IMR-90 (cell line): Measurements from ENCODE around the gene TTLL11. TPM values are rescaled to one million over a fixed set of nuclear protein-coding genes. Genes with fewer than 3 reads are reported as not detected.

Experiments
- ATAC-seq: fragments of 200-7000 bp; cut with Tn5 transposase; 2 replicates; pipeline ENCODE4 v1.9.1; 2020; ENCODE audit warnings: low read depth, mild to moderate bottlenecking, moderate library complexity
- BruUV-seq: library from RNA; stranded (reverse); fragments of 400-500 nt; replicated peaks from 2 replicates; lab custom pipeline; 2021; lab: Mats Ljungman, UMichigan
- CTCF ChIA-PET: fragments of 300-600 bp; formaldehyde crosslinking; extraction: SDS; loops from one replicate; lab custom pipeline; 2021; ENCODE audit warnings: antibody characterized with exemption; lab: Yijun Ruan, JAX
- POLR2A ChIA-PET: fragments of 300-600 bp; sonication (Branson Sonifier 250); formaldehyde crosslinking; loops from one replicate; lab custom pipeline; 2022; ENCODE audit warnings: antibody characterized with exemption; ENCODE audit not compliant: unreplicated experiment; lab: Charles Lee
- DNase-seq: peaks from one replicate; pipeline ENCODE4 v3.0.0; 2013
- H2AFZ ChIP-seq: replicated peaks from 2 replicates; pipeline ENCODE3; 2013; ENCODE audit warnings: low read length, mild to moderate bottlenecking; ENCODE audit not compliant: poor library complexity
- H2AK5ac ChIP-seq: 2 replicates; pipeline ENCODE4 v1.6.1; 2013; ENCODE audit warnings: low read depth, low read length, inconsistent platforms
- H2AK9ac ChIP-seq: replicated peaks from 2 replicates; pipeline ENCODE3; 2013; ENCODE audit warnings: mild to moderate bottlenecking, low read depth, low read length, moderate library complexity; ENCODE audit not compliant: poor library complexity
- H2BK120ac ChIP-seq: 2 replicates; pipeline ENCODE4 v1.6.1; 2013; ENCODE audit warnings: low read depth, low read length, inconsistent platforms
- H2BK15ac ChIP-seq: 3 replicates; pipeline ENCODE4 v1.6.1; 2013; ENCODE audit warnings: low read depth, low read length, inconsistent platforms
- H2BK20ac ChIP-seq: 2 replicates; pipeline ENCODE4 v1.6.1; 2013; ENCODE audit warnings: low read depth, mild to moderate bottlenecking, inconsistent platforms, low read length, moderate library complexity
- H2BK5ac ChIP-seq: 2 replicates; pipeline ENCODE4 v1.6.1; 2013; ENCODE audit warnings: mild to moderate bottlenecking, low read depth, low read length, inconsistent platforms; ENCODE audit not compliant: poor library complexity, severe bottlenecking
- H3K14ac ChIP-seq: replicated peaks from 2 replicates; pipeline ENCODE4 v1.6.1; 2013; ENCODE audit warnings: low read depth, low read length, inconsistent platforms
- H3K18ac ChIP-seq: 2 replicates; pipeline ENCODE4 v1.6.1; 2013; ENCODE audit warnings: low read depth, low read length, control low read depth
- H3K23ac ChIP-seq: 2 replicates; pipeline ENCODE4 v1.6.1; 2013; ENCODE audit warnings: low read depth, low read length, inconsistent platforms
- H3K27ac ChIP-seq: 2 replicates; pipeline ENCODE4 v1.5.1; 2013; ENCODE audit warnings: mild to moderate bottlenecking, control low read depth, low read length; ENCODE audit not compliant: insufficient read depth
- H3K27me3 ChIP-seq: 2 replicates; pipeline ENCODE4 v1.6.1; 2013; ENCODE audit warnings: low read length; ENCODE audit not compliant: control insufficient read depth, insufficient read depth
- H3K36me3 ChIP-seq: 2 replicates; pipeline ENCODE4 v1.6.1; 2013; ENCODE audit warnings: low read length, mixed read lengths; ENCODE audit not compliant: control insufficient read depth, insufficient read depth
- H3K4ac ChIP-seq: 2 replicates; pipeline ENCODE4 v1.6.1; 2013; ENCODE audit warnings: low read depth, low read length, inconsistent platforms
- H3K4me1 ChIP-seq: 2 replicates; pipeline ENCODE4 v1.6.1; 2013; ENCODE audit warnings: low read length, mixed read lengths; ENCODE audit not compliant: control insufficient read depth, insufficient read depth
- H3K4me2 ChIP-seq: 2 replicates; pipeline ENCODE4 v1.6.1; 2013; ENCODE audit warnings: low read depth, mild to moderate bottlenecking, control low read depth, low read length, moderate library complexity
- H3K4me3 ChIP-seq: 2 replicates; pipeline ENCODE4 v1.5.1; 2013; ENCODE audit warnings: low read depth, mild to moderate bottlenecking, control low read depth, low read length, moderate library complexity; ENCODE audit not compliant: insufficient read depth
- H3K56ac ChIP-seq: 2 replicates; pipeline ENCODE4 v1.6.1; 2013; ENCODE audit warnings: low read length, inconsistent platforms; ENCODE audit not compliant: insufficient read depth; ENCODE audit errors: extremely low read depth
- H3K79me1 ChIP-seq, 2 experiments: 2 replicates each; pipeline ENCODE4 v1.6.1; 2013; ENCODE audit warnings: low read length in 2 of 2, inconsistent platforms in 1 of 2, low read depth in 1 of 2
- H3K9ac ChIP-seq: 2 replicates; pipeline ENCODE4 v1.6.1; 2013; ENCODE audit warnings: low read depth, low read length, control low read depth
- H3K9me1 ChIP-seq: 2 replicates; pipeline ENCODE4 v1.6.1; 2013; ENCODE audit warnings: low read length, inconsistent platforms; ENCODE audit not compliant: insufficient read depth
- H3K9me3 ChIP-seq: 2 replicates; pipeline ENCODE4 v1.6.1; 2013; ENCODE audit warnings: low read length; ENCODE audit not compliant: control insufficient read depth, insufficient read depth
- H4K20me1 ChIP-seq: 2 replicates; pipeline ENCODE4 v1.6.1; 2013; ENCODE audit warnings: low read length, inconsistent platforms; ENCODE audit not compliant: insufficient read depth
- H4K5ac ChIP-seq: 2 replicates; pipeline ENCODE4 v1.6.1; 2013; ENCODE audit warnings: mild to moderate bottlenecking, low read depth, low read length, control low read depth
- H4K8ac ChIP-seq, 2 experiments: 2 replicates each; pipeline ENCODE4 v1.6.1; 2013; ENCODE audit warnings: low read depth in 2 of 2, low read length in 2 of 2, control low read depth in 1 of 2, inconsistent platforms in 1 of 2
- H4K91ac ChIP-seq: 2 replicates; pipeline ENCODE4 v1.6.1; 2013; ENCODE audit warnings: low read depth, low read length, inconsistent platforms; ENCODE audit not compliant: insufficient read depth
- MAZ ChIP-seq: IDR thresholded peaks from 2 replicates; pipeline ENCODE4 v1.6.1; 2012; ENCODE audit warnings: low read depth, mild to moderate bottlenecking, low read length, improper control_type of control experiment, moderate library complexity, borderline replicate concordance
- RCOR1 ChIP-seq: IDR thresholded peaks from 2 replicates; pipeline ENCODE4 v1.6.1; 2012; ENCODE audit warnings: mild to moderate bottlenecking, low read length, improper control_type of control experiment; ENCODE audit not compliant: insufficient replicate concordance
- WGBS, 2 experiments: methylation state at CpG; one replicate each; pipeline versions ENCODE4 v1.1.5 to v1.1.7; 2013; ENCODE audit warnings: missing lambda C conversion rate in 2 of 2; ENCODE audit not compliant: insufficient read length in 1 of 2; ENCODE audit errors: extremely low coverage in 2 of 2; 5-methylcytosine and 5-hydroxymethylcytosine counted together
- dilution Hi-C: fragments of 300-500 bp; cut with HindIII; formaldehyde crosslinking; loops from one replicate; pipeline ENCODE4 v1.14.3; 2018; ENCODE audit warnings: low sequenced_read_pairs; ENCODE audit not compliant: unreplicated experiment
- in situ Hi-C: fragments of 300-500 bp; cut with MboI; formaldehyde crosslinking; loops from 3 replicates; pipeline ENCODE4 v1.14.3; 2019; ENCODE audit warnings: low sequenced_read_pairs, inconsistent platforms, mixed read lengths
- intact Hi-C: fragments of 100-400 bp; cut with micrococcal nuclease; formaldehyde crosslinking; loops from 2 replicates; pipeline ENCODE4 v1.10.0; 2022
- polyA plus RNA-seq, 3 experiments: library from polyadenylated mRNA; depleted of rRNA; stranded (reverse); fragments of >200 nt; gene quantifications; 2 replicates each; pipeline ENCODE4 v1.2.3, GENCODE V29; 2012; ENCODE audit warnings: low replicate concordance in 1 of 3
- total RNA-seq: library from RNA; depleted of rRNA; stranded (reverse); fragments of >200 nt; gene quantifications from 2 replicates; pipeline ENCODE4 v1.2.3, GENCODE V29; 2012

The TTLL11 gene
- total and polyA plus RNA-seq, 2 of the 4 experiments (the other 2 are of a cell fraction) = 2.0 to 4.6 TPM

DNA sequence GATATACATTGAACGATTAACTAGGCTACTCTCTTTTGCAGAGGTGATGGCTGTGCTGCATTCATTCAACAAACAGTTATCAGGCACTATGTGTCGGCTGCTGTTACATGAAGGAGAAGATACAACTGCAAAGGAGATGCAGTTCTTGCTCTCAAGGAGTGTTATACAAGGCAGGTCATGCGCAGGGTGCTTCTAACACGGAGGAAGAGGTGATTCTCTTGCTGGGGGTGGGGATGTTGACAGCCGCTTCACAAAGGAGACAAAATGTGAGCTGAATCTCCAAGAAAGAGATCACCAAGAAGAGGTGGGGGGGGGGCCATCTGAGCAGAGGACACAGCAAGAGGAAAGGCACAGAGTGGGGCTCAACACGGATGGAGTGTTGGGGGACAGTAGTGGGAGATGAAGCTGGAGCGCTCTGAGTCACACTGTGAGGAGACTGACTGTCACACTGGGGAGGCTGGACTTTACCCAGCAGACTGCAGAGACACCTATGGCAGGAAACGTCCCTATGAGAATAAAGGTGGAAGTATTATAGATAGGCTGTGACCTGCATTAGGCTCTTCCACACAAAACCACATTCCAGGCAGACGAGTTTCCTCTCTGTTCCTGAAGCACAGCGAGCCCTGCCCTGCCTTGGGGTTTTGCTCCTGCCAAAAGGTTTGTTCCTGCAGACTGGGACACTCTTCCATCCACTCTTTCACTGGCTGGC, 45.6 kb upstream of the TTLL11 start:
- no TSS peak for BruUV-seq
- Histone ChIP-seq H3K4me1 (peaks cover 8% of the 10 kb centered on the region), H3K27ac (no peak overlapping the region), H4K20me1 (no peaks in the 10 kb centered on the region), H3K4ac (no peak overlapping the region), H3K9me1 (peaks cover 8% of the 10 kb centered on the region; the same call in 1 of the 2 replicates), H3K9me3 (no peaks in the 10 kb centered on the region), H3K27me3 (no peaks in the 10 kb centered on the region), H3K14ac (no peak overlapping the region), H2AFZ (no peak overlapping the region), H2AK9ac (no peak overlapping the region), H4K8ac (no peak overlapping the region), H3K79me1 (no peaks in the 10 kb centered on the region), H2BK15ac (no peak overlapping the region), H2BK120ac (no peak overlapping the region), H3K4me2 (no peak overlapping the region), H3K56ac (no peak overlapping the region), H3K4me3 (no peak overlapping the region), H2AK5ac (no peak overlapping the region), H4K5ac (no peak overlapping the region), H3K9ac (no peak overlapping the region), H2BK5ac (no peak overlapping the region), H3K18ac (no peak overlapping the region), H4K91ac (no peak overlapping the region), H2BK20ac (no peak overlapping the region), H3K23ac (no peak overlapping the region), H3K36me3 (peaks cover 8% of the 10 kb centered on the region)
- peak; percentile 9 for DNase-seq
- 92% methylated on average over 6 of the region's 10 CpGs; no CpG with 5 or more reads in 1 of the 2 experiments for WGBS, 2 experiments
- ChIA-PET POLR2A (no interaction called here), CTCF (no interaction called here)
- peak; percentile 46; the same call in 1 of the 2 replicates for ATAC-seq
- dilution Hi-C loops = no loop called here
- in situ Hi-C loops = no loop called here
- TF ChIP-seq MAZ (no peak), RCOR1 (no peak)
- intact Hi-C loops = loop anchor here (5.0 kb wide), 1 partner anchor 94 kb away; no protein-coding TSS in a partner anchor
